Neural cell (in vitro differentiated cells): ENCODE results near the gene XRCC3. TPM values are rescaled to one million over a fixed set of nuclear protein-coding genes. Genes with fewer than 3 reads are reported as not detected.

Experiments used
- H2AFZ ChIP-seq: fragments of 200-600, 300-800 bp; sonication (generic), shearing (Covaris generic); 2 replicates; pipeline ENCODE4 v1.6.0; 2014; ENCODE audit warnings: low read depth, mild to moderate bottlenecking, antibody characterized with exemption, low read length, moderate library complexity
- H3F3A ChIP-seq: fragments of 200-600 bp; shearing (Covaris generic); 2 replicates; pipeline ENCODE4 v1.6.1; 2016; ENCODE audit warnings: mild to moderate bottlenecking, moderate library complexity, mixed read lengths, antibody characterized with exemption, low read length; ENCODE audit not compliant: insufficient read depth, poor library complexity, severe bottlenecking
- H3K27ac ChIP-seq: fragments of 200-600, 300-800 bp; sonication (generic), shearing (Covaris generic); 2 replicates; pipeline ENCODE4 v1.5.1; 2014; ENCODE audit warnings: mild to moderate bottlenecking, low read length, moderate library complexity
- H3K27me3 ChIP-seq: fragments of 300-800, 200-600 bp; sonication (generic), shearing (Covaris generic); 2 replicates; pipeline ENCODE4 v1.6.0; 2014; ENCODE audit warnings: mild to moderate bottlenecking, low read depth, low read length, moderate library complexity; ENCODE audit not compliant: insufficient read depth
- H3K36me3 ChIP-seq: fragments of 300-800, 200-600 bp; sonication (generic), shearing (Covaris generic); 2 replicates; pipeline ENCODE4 v1.5.1; 2014; ENCODE audit warnings: mild to moderate bottlenecking, antibody characterized with exemption, low read length, moderate library complexity; ENCODE audit not compliant: insufficient read depth
- H3K4me2 ChIP-seq: fragments of 300-800, 200-600 bp; sonication (generic), shearing (Covaris generic); 2 replicates; pipeline ENCODE4 v1.6.0; 2014; ENCODE audit warnings: mild to moderate bottlenecking, low read length
- H3K4me3 ChIP-seq: fragments of 300-800, 200-600 bp; sonication (generic), shearing (Covaris generic); 2 replicates; pipeline ENCODE4 v1.5.1; 2014; ENCODE audit warnings: mild to moderate bottlenecking, low read length, moderate library complexity
- H3K79me2 ChIP-seq: fragments of 200-600 bp; shearing (Covaris generic); replicated peaks from 2 replicates; pipeline ENCODE4 v1.6.0; 2014; ENCODE audit warnings: mild to moderate bottlenecking, low read length, moderate library complexity; ENCODE audit not compliant: insufficient read depth
- H3K9ac ChIP-seq: fragments of 300-800, 200-600 bp; sonication (generic), shearing (Covaris generic); 2 replicates; pipeline ENCODE4 v1.6.1; 2016; ENCODE audit warnings: mild to moderate bottlenecking, low read length, mixed read lengths
- H3K9me2 ChIP-seq: fragments of 200-600 bp; shearing (Covaris generic); 2 replicates; pipeline ENCODE4 v1.6.1; 2016; ENCODE audit warnings: mild to moderate bottlenecking, low read length, mixed read lengths; ENCODE audit not compliant: insufficient read depth
- H3K9me3 ChIP-seq: fragments of 200-600, 300-800 bp; sonication (generic), shearing (Covaris generic); 2 replicates; pipeline ENCODE4 v1.6.1; 2016; ENCODE audit warnings: mild to moderate bottlenecking, mixed run types, low read length, moderate library complexity, mixed read lengths
- H4K20me1 ChIP-seq: fragments of 200-600 bp; shearing (Covaris generic); 2 replicates; pipeline ENCODE4 v1.6.1; 2016; ENCODE audit warnings: mild to moderate bottlenecking, mixed run types; ENCODE audit not compliant: insufficient read depth
- CTCF ChIP-seq: fragments of 450-650 bp; IDR thresholded peaks from 2 replicates; pipeline ENCODE4 v1.5.1; 2014; ENCODE audit warnings: antibody characterized with exemption, mild to moderate bottlenecking, moderate library complexity; ENCODE audit not compliant: poor library complexity, severe bottlenecking
- EP300 ChIP-seq: fragments of 450-650 bp; conservative IDR thresholded peaks from 2 replicates; pipeline ENCODE4 v1.6.1; 2014; ENCODE audit warnings: antibody characterized with exemption, mild to moderate bottlenecking, moderate library complexity; ENCODE audit not compliant: poor library complexity, severe bottlenecking
- EZH2 ChIP-seq: fragments of 200-600, 300-800 bp; shearing (Covaris generic), sonication (generic); IDR thresholded peaks from 2 replicates; pipeline ENCODE4 v1.6.1; 2014; ENCODE audit warnings: antibody characterized with exemption, low read length, borderline replicate concordance, mild to moderate bottlenecking; ENCODE audit not compliant: insufficient read depth, poor library complexity, severe bottlenecking
- MXI1 ChIP-seq: fragments of 450-650 bp; conservative IDR thresholded peaks from 2 replicates; pipeline ENCODE4 v1.6.1; 2014; ENCODE audit warnings: antibody characterized with exemption, mild to moderate bottlenecking; ENCODE audit not compliant: poor library complexity, severe bottlenecking
- POLR2AphosphoS5 ChIP-seq: IDR thresholded peaks from 2 replicates; pipeline ENCODE4 v1.6.1; 2012
- RAD21 ChIP-seq: fragments of 450-650 bp; conservative IDR thresholded peaks from 2 replicates; pipeline ENCODE4 v1.6.1; 2014; ENCODE audit warnings: antibody characterized with exemption, mild to moderate bottlenecking, moderate library complexity
- REST ChIP-seq: IDR thresholded peaks from 2 replicates; pipeline ENCODE4 v1.6.1; 2012; ENCODE audit warnings: borderline replicate concordance
- SMC3 ChIP-seq: fragments of 450-650 bp; conservative IDR thresholded peaks from 2 replicates; pipeline ENCODE4 v1.6.1; 2014; ENCODE audit warnings: antibody characterized with exemption, mild to moderate bottlenecking, moderate library complexity; ENCODE audit not compliant: poor library complexity
- TAF1 ChIP-seq: IDR thresholded peaks from 2 replicates; pipeline ENCODE4 v1.6.1; 2012; ENCODE audit warnings: low read depth
- polyA plus RNA-seq: library from polyadenylated mRNA; depleted of rRNA; stranded (reverse); fragments of >200 nt; gene quantifications from 2 replicates; pipeline ENCODE4 v1.2.3, GENCODE V29; 2014

XRCC3 gene
- polyA plus RNA-seq, 1 donor from 2014 or later: 14.6 TPM

- TF ChIP-seq POLR2AphosphoS5: no peak
- no peak for TF ChIP-seq MXI1
- no peak for TF ChIP-seq TAF1
- TF ChIP-seq EP300: no peak
- TF ChIP-seq EZH2: no peak
- TF ChIP-seq REST: no peak
- TF ChIP-seq RAD21: no peak
- no peak for TF ChIP-seq CTCF
These were observed 33.2 kb upstream of the XRCC3 start for GRCh38 chr14:103748534-103748857.

GRCh38 chr14:103746701-103747100 is 31.4 kb upstream of the XRCC3 start:
- no peaks in the 10 kb centered on the region for H4K20me1 ChIP-seq
- H2AFZ ChIP-seq: no peak overlapping the region
- H3K9me3 ChIP-seq: no peaks in the 10 kb centered on the region
- no peak for TF ChIP-seq REST
- TF ChIP-seq EP300: no peak
- TF ChIP-seq RAD21: no peak
- no peak for TF ChIP-seq MXI1
- no peak for TF ChIP-seq POLR2AphosphoS5
- no peak for TF ChIP-seq EZH2
- no peak for TF ChIP-seq CTCF
- no peak for TF ChIP-seq TAF1
- no peak for TF ChIP-seq SMC3
- no peaks in the 10 kb centered on the region for H3F3A ChIP-seq
- no peak overlapping the region for H3K9ac ChIP-seq
- no peak overlapping the region for H3K4me2 ChIP-seq
- no peaks in the 10 kb centered on the region for H3K36me3 ChIP-seq
- no peaks in the 10 kb centered on the region for H3K9me2 ChIP-seq
- H3K27me3 ChIP-seq: no peaks in the 10 kb centered on the region
- H3K27ac ChIP-seq: no peak overlapping the region
- no peaks in the 10 kb centered on the region for H3K79me2 ChIP-seq
- H3K4me3 ChIP-seq: no peak overlapping the region

More at GRCh38 chr14:103748534-103748857, 33.2 kb upstream of the XRCC3 start:
- no peaks in the 10 kb centered on the region for H3F3A ChIP-seq
- H4K20me1 ChIP-seq: no peaks in the 10 kb centered on the region
- H3K9ac ChIP-seq: no peak overlapping the region
- H2AFZ ChIP-seq: no peak overlapping the region
- H3K79me2 ChIP-seq: no peaks in the 10 kb centered on the region
- no peaks in the 10 kb centered on the region for H3K36me3 ChIP-seq
- no peak overlapping the region for H3K4me2 ChIP-seq
- no peaks in the 10 kb centered on the region for H3K9me2 ChIP-seq
- no peak overlapping the region for H3K4me3 ChIP-seq
- no peak overlapping the region for H3K27ac ChIP-seq
- H3K9me3 ChIP-seq: no peaks in the 10 kb centered on the region
- no peaks in the 10 kb centered on the region for H3K27me3 ChIP-seq
